ENCODE data around the gene BICC1.

BICC1 gene

DNA sequence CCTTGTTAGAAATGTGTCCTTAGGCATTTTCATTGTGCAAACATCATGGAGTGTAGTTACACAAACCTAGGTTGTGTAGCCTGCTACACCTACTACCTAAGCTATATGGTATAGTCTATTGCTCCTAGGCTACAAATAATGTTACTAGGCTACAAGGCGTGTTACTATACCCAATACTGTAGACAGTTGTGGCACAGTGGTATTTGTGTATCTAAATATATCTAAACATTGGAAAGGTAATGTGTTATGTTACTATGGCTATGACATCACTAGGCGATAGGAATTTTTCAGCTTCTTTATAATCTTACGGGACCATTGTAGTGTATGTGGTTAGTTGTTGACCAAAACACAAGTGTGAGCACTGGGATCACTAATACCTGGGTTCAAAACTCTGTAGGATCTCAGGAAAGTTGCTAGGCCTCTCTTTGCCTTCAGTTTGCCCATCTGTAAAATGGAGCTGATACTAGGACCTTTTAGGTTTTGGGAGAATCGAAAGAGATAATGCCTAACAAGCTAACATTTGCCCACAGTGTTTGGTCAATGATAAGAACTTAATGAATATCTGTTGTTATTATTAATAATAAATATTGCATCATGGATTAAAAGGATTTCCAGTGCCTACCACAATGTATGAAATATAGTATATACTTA lies 2.7 kb downstream of the BICC1 start:
- DNase-seq: no peak

- DNase-seq: no peak
These were observed 3.4 kb downstream of the BICC1 start for GRCh38 chr10:58516119-58516518.

- DNase-seq: no peak
These were observed 4.0 kb downstream of the BICC1 start for GRCh38 chr10:58516671-58517070.

GRCh38 chr10:58517081-58517480 lies 4.4 kb downstream of the BICC1 start:
- DNase-seq: no peak

DNA sequence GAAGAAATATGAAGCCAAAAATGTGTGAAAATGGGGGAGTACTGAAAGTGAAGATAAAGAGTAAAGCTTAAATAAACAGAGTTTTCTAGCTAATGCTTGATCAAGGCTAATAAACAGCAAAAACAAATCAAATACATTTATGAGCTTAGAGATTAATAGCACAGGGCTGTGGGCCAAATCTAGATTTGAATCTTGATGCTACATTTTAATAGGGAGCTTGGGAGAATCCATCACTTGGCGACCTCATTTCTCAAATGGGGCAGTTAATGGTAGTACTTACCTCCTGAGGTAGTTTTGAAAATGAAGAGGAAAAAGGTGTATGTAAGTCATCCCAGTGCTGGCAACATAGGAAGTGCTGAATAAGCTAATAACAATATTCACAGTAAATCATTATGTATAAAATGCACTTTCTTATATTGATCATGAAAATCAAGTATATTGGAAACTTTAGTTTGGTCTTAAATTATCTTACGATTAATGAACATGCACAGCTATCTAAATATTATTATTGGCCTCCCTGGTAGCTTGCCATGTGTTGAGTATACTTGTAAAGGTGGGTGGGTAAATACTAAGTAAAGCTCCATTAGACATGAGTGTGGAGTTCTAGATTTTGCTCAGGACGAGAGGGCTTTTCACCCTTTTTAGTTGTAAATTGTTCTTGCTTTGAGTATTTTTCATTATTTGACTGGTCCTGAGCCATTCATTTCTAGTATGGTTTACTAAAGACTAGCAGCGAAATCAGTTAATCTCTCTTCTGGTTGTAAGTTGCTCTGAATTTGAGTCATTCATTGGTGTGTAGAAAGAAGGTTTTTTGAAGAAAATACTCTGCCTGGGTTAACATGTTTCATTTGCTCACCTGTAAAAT lies 5.1 kb downstream of the BICC1 start:
- no peak for DNase-seq

GRCh38 chr10:58518775-58519174 lies 6.1 kb downstream of the BICC1 start:
- DNase-seq: no peak

- DNase-seq: no peak
These were observed 16.5 kb downstream of the BICC1 start for GRCh38 chr10:58529077-58529728.

DNA sequence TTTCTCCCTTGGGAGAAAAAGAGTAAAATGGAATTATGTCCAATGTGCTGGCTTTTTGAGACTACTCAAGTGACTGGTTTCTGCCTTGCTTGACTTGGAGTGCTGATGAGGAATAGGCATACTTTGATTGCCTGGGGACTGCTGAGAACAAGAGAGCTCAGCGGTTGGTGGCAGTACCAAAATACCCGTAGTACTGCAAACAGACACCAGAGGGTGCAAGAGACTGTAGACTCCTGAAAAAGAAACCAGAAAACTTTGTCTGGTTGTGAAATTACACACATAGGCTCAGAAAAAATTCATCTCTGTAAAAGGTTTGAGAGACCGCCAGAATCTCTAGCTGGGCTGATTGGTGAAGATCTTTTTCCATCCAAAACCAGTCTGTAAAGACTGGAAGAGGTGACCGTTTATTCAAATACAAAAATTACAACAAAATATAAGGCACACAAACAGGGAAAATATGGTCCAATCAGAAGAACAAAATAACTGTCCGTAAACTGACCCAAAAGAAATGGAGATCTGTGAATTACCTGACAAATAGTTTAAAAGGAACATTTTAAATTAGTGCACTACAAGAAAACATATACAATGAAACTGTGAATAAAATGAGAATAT lies 18.5 kb downstream of the BICC1 start:
- DNase-seq: no peak

DNA sequence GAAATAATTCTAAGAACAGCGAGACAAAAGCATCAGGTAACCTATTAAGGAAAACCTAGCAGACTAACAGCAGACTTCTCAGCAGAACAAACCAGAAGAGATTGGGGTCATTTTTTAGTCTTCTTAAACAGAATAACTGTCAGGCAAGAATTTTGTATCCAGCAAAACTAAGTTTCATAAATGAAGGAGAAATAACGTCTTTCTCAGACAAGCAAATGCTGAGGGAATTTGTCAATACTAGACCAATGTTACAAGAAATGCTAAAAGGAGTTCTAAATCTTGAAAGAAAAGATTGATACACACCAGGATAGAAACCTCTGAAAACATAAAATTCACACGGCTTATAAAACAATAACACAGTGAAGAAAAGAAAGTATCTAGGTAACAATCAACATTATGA lies 22.6 kb downstream of the BICC1 start:
- no peak for DNase-seq

DNA sequence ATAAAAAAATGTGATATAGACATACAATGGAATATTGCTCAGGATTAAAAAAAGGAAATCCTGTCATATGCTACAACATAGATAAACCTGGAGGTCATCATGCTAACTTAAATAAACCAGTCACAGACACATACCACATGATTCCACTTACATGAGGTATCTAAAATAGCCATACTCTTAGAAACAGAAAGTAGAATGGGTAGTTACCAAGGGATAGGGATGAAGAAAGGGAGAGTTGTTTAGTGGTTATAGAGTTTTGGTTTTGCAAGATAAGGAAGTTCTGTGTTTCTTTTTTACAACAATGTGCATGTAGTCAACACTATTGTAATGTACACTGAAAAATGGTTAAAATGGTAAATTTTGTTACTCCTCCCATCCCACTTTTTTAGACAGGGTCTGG lies 30.5 kb downstream of the BICC1 start:
- DNase-seq: no peak

DNA sequence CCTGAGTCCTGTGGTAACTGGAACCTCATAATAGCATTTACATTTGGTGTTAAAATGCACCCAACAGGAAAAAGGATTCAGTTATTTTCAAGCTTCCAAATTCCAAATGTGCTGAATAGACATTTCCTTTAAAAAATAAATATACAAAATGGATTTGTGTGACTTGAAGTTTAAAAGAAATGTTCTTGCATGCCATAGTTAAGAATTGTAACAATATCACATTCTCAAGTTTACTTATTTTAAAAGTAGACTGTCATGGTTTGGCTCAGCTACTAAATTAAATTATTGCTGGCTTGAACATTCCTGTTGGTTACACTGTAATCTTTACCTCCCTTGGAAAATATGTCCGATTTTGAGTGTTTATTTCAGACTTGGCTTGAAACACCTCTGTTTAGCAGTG lies 31.5 kb downstream of the BICC1 start:
- DNase-seq: no peak

DNA sequence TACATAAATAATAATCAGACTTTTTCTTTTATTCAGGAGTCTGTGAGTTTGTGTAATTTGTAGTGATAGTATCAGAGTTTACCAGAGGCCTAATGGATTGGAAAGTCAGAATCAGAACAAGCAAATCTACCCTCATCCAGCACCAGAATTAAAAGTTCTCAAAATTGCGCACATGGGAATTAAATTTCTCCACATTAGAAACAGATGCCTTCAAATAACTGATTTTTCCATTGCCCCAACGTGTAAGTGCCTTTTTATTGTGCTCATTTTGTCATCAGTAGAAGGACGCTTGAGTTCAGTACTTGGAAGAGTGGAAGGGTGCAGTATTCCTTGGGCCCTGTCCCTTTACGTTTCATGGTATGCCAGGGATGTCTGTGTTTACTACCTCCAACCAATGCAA lies 32.8 kb downstream of the BICC1 start:
- no peak for DNase-seq

DNA sequence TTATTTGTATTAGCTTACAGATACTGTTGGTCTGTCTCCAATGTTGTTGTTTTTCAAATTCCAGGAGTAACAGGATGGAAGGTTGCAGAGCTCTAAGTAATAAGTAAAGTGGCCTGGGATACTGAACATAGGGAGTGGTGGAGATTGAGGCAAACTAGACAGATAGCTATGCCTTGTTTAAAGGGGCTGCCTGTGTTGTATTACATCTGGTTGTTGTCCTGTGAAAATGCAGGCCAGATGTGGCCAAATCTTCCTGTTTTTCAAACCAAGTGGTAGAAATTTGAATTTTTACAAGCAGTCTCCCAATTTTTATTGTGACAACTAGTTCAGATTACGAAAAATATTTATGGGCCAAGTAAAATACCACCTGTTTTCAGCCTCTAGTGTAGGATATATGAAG lies 33.5 kb downstream of the BICC1 start:
- DNase-seq: no peak

GRCh38 chr10:58546722-58547445 lies 34.2 kb downstream of the BICC1 start:
- no peak for DNase-seq

DNA sequence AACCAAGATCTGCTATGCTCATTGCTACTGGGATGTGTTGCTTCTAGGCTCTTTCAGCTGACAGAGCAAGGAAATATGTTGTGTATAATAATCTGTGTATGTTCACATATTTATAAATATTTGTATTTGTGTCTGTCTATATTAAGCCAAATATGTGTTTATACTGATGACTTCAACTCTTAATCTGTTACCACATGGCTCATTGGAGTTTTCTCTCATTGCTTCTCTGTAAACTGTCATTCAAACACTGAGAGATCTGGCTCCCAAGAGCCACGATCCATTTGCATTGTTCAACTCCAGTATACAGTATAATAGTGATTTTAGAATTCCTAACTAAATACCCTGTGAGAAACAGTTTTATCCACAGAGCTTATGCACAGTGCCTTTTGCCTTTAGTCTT lies 35.3 kb downstream of the BICC1 start:
- no peak for DNase-seq

DNA sequence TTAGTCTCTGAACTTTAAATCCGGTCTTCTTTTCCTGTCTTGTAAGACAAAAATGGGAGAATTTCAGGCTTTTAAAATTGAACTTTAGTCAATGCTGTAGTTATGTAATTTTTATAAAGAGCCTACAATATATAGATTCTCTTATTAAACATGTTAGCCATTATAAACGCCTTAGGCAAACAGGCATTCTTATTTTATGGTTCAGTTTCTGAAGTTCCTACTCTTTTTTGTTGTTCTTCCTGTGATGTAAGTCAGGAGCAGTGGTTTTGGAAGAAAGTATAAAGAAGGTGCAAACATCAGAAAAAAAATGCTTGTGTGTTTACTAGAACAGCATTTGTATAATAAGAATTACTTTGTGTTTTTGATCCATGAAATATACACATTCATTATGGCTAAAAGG lies 41.6 kb downstream of the BICC1 start:
- no peak for DNase-seq

DNA sequence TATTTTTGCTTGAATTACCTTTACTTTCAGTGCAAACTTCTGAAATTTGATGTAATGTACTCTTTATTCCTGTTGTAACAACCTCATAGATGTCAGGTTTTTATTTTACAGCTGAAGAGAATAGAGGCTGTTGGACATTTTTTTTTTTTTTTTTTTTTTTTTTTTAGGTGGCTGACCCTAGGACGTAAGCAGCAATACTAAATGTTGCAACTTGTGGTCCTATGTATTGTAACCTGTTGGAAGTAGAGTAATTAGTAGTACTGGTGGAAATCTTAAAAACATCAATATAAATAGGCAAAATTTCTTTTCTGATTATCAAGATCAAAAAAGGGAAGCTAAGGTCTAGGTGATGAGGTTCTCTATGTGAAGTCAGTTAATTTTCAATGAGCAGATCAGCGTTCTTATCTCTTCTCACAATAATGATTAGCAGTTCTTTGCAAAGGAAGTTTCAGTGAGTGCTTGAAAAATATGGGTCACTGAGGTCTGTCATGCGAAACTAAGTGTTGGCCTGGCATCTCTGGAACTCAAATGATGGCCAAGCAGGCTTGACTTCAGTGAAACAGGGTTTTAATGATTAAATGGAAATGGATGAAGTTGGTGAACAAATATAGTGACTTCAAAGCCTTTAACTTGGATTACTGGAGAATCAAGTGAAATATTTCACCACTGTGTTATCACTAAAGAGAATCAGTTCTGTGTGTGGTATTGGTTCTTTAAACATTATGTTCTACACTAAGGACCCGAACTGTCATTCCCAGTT lies 42.7 kb downstream of the BICC1 start:
- no peak for DNase-seq

DNA sequence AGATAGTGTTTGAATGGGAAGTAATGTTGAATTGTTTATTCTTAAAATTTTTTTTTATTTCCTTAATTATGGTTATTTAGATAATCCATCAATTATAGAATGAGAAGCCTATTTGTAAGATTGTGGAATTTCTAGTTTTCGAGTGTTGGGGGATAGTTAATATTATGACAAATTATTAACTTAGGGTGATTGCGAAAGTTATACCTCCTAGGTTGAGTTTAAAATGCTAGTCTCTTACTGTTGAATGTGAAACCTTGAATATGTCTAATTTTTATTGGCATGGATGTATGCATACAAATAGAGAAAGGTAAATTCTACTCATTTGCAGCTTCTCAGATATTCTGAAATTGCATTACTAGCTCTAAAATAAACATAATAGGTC lies 43.2 kb downstream of the BICC1 start:
- no peak for DNase-seq

DNA sequence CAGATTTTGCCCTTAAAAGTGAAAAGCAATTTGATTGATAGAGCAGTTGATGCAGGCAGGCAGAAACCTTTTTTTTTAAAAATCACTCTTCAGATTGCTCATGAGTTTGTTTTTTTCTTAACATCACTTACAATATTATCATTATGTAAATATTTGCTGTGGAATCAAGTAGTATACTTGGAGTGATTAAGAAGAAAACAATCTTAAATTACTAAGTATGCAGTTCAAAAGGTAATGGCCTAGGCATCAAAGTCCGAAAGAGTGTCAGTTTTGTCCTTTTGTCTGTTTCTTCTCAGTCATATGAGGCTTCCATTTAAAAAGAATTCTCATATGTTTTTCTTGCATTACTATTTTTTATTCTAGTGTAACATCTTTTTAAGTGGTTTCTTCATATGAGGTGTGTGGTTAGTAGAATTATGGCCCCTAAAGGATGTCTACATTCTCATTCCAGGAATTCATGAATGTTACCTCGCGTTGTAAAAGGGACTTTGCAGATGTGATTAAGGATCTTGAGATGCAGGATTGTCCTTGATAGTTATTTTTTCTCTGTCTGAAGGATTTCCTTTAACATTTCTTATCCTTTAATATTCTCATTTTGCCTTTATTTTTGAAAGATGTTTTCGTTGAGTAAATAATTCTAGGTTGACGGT lies 44.0 kb downstream of the BICC1 start:
- no peak for DNase-seq

DNA sequence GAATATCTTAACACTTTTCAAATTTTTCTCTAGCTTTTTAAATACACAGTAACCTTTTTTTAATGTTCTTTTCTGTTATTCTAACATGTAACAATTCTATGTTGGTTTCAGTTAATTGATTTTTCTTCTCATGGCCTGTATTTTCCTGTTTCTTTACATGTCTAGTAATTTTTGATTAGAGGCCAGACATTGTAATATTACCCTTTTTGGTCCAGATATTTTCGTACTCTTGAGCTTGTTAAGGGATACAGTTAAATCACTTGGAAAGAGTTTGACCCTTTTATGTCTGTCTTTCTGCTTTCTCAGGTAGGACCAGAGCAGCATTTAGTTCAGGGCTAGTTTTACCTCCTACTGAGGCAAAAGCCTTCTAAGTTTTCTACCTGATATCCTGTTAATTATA lies 45.0 kb downstream of the BICC1 start:
- no peak for DNase-seq

DNA sequence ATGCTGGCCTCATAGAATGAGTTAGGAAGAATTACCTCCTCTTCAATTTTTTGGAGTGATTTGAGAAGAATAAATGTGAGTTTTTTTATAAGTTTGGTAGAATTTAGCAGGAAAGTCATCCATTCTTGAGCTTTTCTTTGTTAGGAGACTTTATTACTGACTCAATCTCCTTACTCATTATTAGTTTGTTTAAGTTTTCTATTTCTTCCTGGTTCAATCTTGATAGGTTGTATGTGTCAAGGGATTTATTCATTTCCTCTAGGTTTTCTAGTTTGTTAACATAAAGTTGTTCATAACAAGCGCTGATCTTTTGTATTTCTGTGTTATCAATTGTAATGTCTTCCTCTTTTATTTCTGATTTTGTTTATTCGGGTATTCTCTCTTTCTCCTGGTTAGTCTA lies 47.4 kb downstream of the BICC1 start:
- no peak for DNase-seq

DNA sequence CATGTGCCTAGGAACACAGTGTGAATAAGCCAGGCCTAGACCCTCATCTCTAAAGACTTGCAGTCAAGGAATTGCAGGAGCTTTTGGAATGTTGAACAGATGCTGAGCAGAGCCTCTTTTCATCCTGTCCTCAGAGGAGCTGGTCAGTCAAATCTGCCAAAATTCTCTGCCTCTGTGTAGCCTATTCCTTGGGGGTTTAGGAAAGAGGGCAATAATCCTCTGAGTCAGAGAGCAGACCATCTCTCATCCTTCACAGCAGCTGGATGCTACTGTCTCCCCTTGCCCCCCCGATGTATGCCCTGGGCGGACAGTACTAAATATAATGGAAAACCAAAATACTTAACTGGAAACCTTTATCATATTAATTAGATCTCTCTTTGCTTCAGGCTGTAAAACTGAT lies 52.6 kb downstream of the BICC1 start:
- no peak for DNase-seq

All from activated gamma-delta T cell (primary cell).